Body of pancreas (tissue), 4 donors: ENCODE results near the gene S1PR1.

Source experiments
- POLR2A ChIP-seq, 3 donors: fragments of 450-650 bp; IDR thresholded peaks; one replicate each; pipeline ENCODE4 v1.6.1; 2016; ENCODE audit warnings: antibody characterized with exemption in 3 of 3, mild to moderate bottlenecking in 2 of 3
- TF ChIP-seq, protein P1 (sequence below), 7 experiments: fragments of 450-650 bp in 4 of 7; fragments of 200-600 bp in 3 of 7; sonication (generic) in 3 of 7; IDR thresholded peaks; one replicate each; pipeline ENCODE4 v1.5.1; 2016 to 2019; ENCODE audit warnings: antibody characterized with exemption in 7 of 7

DNA sequence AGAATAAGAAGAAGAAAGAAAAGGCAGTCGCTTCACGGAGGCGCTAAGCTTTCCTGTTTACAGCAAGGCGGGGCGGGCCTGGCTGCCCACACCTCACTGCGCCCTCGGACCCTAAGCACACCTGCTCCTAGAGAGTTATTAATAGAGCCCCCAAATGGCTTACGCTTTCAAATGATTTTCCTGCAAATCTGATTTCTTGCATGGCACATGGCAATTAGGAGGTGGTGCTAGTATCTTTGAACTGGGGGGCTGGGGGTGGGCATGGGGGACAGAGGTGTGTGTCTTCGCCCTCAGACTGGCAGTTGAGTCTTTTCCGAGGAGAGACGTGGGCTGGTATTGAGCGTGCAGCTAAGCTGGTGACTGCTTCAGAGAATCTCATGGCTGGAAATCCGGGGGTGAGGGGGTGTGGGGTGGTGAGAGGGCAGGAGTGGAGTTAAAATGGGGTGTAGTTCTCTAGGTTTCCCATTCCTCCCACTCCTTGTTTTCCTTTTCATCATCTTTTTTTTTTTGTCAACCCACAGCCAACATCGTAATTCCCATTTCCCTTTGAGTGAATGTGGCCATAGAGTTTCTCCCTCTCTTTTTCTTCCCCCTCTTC, 1.3 kb downstream of the S1PR1 start:
- TF ChIP-seq, protein P1, sequence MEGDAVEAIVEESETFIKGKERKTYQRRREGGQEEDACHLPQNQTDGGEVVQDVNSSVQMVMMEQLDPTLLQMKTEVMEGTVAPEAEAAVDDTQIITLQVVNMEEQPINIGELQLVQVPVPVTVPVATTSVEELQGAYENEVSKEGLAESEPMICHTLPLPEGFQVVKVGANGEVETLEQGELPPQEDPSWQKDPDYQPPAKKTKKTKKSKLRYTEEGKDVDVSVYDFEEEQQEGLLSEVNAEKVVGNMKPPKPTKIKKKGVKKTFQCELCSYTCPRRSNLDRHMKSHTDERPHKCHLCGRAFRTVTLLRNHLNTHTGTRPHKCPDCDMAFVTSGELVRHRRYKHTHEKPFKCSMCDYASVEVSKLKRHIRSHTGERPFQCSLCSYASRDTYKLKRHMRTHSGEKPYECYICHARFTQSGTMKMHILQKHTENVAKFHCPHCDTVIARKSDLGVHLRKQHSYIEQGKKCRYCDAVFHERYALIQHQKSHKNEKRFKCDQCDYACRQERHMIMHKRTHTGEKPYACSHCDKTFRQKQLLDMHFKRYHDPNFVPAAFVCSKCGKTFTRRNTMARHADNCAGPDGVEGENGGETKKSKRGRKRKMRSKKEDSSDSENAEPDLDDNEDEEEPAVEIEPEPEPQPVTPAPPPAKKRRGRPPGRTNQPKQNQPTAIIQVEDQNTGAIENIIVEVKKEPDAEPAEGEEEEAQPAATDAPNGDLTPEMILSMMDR (IDR thresholded peaks at IDR 0.05), result no peak
- no peak for TF ChIP-seq POLR2A (IDR thresholded peaks at IDR 0.05)
